Measurements from ENCODE around the gene LRCH1. TPM values are rescaled to one million over a fixed set of nuclear protein-coding genes. Genes with fewer than 3 reads are reported as not detected.

LRCH1 gene
- total and polyA plus RNA-seq, 5 donors from 2014 or later, result 2.6 to 23.5 (median 3.4) TPM

DNA sequence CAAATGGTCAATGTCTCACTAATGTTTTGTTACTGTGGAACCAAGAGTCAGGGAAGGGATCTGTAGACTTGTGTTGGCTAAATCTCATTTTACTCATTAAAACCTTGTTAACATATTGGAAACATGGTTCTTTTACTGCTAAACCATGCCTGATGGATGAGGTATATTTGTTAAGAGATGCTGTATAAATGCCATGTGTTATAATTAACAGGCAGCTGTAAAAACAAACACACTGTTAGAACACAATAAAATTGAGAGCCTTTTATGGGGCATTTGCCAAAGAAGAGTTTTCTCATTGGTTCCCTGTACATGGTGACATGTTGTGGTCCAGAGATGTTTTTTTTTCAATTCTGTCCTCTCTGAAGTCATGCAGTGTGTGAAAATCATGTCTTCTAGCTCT is 122.0 kb downstream of the LRCH1 start:
- H3K4me1 Mint-ChIP-seq, result peaks cover 13 to 23% (median 20%) of the 10 kb centered on the region in 4 donors
- peak overlapping the region in 1 of 4 donors; percentile 9 for H3K4me3 Mint-ChIP-seq
- peaks cover 1% of the 10 kb centered on the region for H3K36me3 ChIP-seq (ENCODE audit: control insufficient read depth, insufficient read depth, low read length)
- no peaks in the 10 kb centered on the region for H3K27me3 Mint-ChIP-seq
- no peaks in the 10 kb centered on the region for H3K27me3 ChIP-seq (ENCODE audit: control insufficient read depth, insufficient read depth, low read length)
- no peak overlapping the region for H3K27ac ChIP-seq (ENCODE audit: insufficient read depth, low read length, poor library complexity, severe bottlenecking)
- peaks cover 21% of the 10 kb centered on the region for H3K36me3 Mint-ChIP-seq
- no peak for ATAC-seq (ENCODE audit: low read depth in 2 of 2)
- H3K9me3 ChIP-seq (ENCODE audit: control insufficient read depth in 2 of 2, low read length in 2 of 2), result no peaks in the 10 kb centered on the region
- H3K4me3 ChIP-seq (ENCODE audit: low read depth, low read length), result no peak overlapping the region
- peak overlapping the region in 1 of 3 donors; percentile 31 for H3K27ac Mint-ChIP-seq
- no peaks in the 10 kb centered on the region for H3K9me3 Mint-ChIP-seq
- H3K4me1 ChIP-seq (ENCODE audit: control insufficient read depth, insufficient read depth, low read length, poor library complexity, severe bottlenecking), result peaks cover 14% of the 10 kb centered on the region
- DNase-seq, result no peak

DNA sequence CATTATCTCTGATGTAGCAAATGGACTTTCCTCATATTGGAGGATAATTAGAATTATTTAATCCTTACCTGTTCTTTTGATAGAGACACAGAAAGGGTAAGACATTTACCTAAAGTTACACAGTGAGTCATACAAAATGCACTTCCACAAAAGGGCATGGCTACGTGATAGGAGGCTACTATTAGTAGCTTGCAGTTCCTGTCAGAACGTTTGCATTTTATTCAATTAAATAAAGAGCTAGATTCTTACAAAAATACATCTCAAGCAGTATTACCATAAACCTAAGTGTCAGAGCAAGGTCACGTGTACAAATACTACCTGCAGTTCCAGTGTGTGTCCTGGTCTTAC is 123.4 kb downstream of the LRCH1 start:
- H3K4me3 Mint-ChIP-seq, result no peak overlapping the region
- peaks cover 13 to 23% (median 19%) of the 10 kb centered on the region in 4 donors for H3K4me1 Mint-ChIP-seq
- Histone ChIP-seq H3K4me3 (ENCODE audit: low read depth, low read length) (no peak overlapping the region), H3K27me3 (ENCODE audit: control insufficient read depth, insufficient read depth, low read length) (no peaks in the 10 kb centered on the region), H3K9me3 (ENCODE audit: control insufficient read depth in 2 of 2, low read length in 2 of 2) (no peaks in the 10 kb centered on the region), H3K4me1 (ENCODE audit: control insufficient read depth, insufficient read depth, low read length, poor library complexity, severe bottlenecking) (peaks cover 15% of the 10 kb centered on the region), H3K36me3 (ENCODE audit: control insufficient read depth, insufficient read depth, low read length) (no peaks in the 10 kb centered on the region), H3K27ac (ENCODE audit: insufficient read depth, low read length, poor library complexity, severe bottlenecking) (no peak overlapping the region)
- H3K9me3 Mint-ChIP-seq, result no peaks in the 10 kb centered on the region
- H3K27me3 Mint-ChIP-seq, result no peaks in the 10 kb centered on the region
- H3K27ac Mint-ChIP-seq, result no peak overlapping the region
- no peak for DNase-seq
- H3K36me3 Mint-ChIP-seq, result peaks cover 15% of the 10 kb centered on the region
- ATAC-seq (ENCODE audit: low read depth in 2 of 2), result no peak

DNA sequence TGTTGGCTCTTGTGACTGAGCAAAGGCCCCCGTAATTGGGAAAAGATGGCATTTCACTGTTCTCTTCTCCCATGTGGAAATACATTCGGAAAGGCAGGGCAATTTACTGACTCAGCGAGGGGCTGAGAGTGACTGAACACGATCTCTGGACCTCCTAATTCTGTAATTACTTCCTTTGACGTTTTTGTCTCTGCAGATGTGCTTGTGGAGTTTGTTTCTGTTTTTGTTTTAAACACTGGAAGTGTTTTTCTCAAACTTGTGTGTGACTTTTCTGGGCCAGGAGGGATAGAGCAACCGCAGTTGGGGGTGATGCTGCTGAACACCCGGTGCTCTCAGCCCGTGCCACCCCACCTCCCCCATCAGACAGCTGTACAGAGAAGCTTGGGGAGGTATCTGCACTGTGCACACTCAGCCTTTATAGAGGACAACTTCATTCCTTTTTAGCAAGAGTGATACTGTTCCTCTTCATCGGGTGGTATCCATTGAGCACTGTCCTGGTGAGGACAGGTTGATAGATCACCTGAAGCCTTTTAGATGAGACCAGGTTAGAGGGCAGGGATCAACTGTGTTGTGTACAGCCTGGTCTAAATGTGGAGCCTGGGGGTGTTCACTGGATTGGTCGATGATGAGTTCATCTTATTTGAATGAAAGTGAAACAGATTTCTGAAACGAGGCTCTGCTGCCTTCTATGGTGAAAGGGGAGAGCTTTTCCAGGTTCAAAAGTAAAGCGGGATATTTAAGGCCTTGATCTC is 126.6 kb downstream of the LRCH1 start:
- H3K27me3 ChIP-seq (ENCODE audit: control insufficient read depth, insufficient read depth, low read length), result no peaks in the 10 kb centered on the region
- peak; percentile 79 for ATAC-seq (ENCODE audit: low read depth in 2 of 2)
- H3K4me3 ChIP-seq (ENCODE audit: low read depth, low read length), result peak overlapping the region; percentile 62
- no peaks in the 10 kb centered on the region for H3K9me3 ChIP-seq (ENCODE audit: control insufficient read depth in 2 of 2, low read length in 2 of 2)
- Mint-ChIP-seq H3K27me3 (no peaks in the 10 kb centered on the region), H3K4me3 (no peak overlapping the region), H3K9me3 (no peaks in the 10 kb centered on the region), H3K36me3 (peaks cover 13% of the 10 kb centered on the region), H3K4me1 (peaks cover 9 to 21% (median 18%) of the 10 kb centered on the region in 4 donors), H3K27ac (no peak overlapping the region)
- peak in 2 of 3 donors; percentile 31 to 75 for DNase-seq
- peaks cover 7% of the 10 kb centered on the region for H3K36me3 ChIP-seq (ENCODE audit: control insufficient read depth, insufficient read depth, low read length)
- H3K4me1 ChIP-seq (ENCODE audit: control insufficient read depth, insufficient read depth, low read length, poor library complexity, severe bottlenecking), result peaks cover 15% of the 10 kb centered on the region
- H3K27ac ChIP-seq (ENCODE audit: insufficient read depth, low read length, poor library complexity, severe bottlenecking), result peak overlapping the region; percentile 77

GRCh38 chr13:46682015-46682414 is 129.0 kb downstream of the LRCH1 start:
- DNase-seq (no peak), ATAC-seq (ENCODE audit: low read depth in 2 of 2) (no peak)
- H3K36me3 ChIP-seq (ENCODE audit: control insufficient read depth, insufficient read depth, low read length), result peaks cover 9% of the 10 kb centered on the region
- no peak overlapping the region for H3K27ac Mint-ChIP-seq
- H3K4me3 ChIP-seq (ENCODE audit: low read depth, low read length), result no peak overlapping the region
- H3K4me3 Mint-ChIP-seq, result no peak overlapping the region
- H3K9me3 ChIP-seq (ENCODE audit: control insufficient read depth in 2 of 2, low read length in 2 of 2), result no peaks in the 10 kb centered on the region
- no peak overlapping the region for H3K27ac ChIP-seq (ENCODE audit: insufficient read depth, low read length, poor library complexity, severe bottlenecking)
- peaks cover 13% of the 10 kb centered on the region for H3K4me1 ChIP-seq (ENCODE audit: control insufficient read depth, insufficient read depth, low read length, poor library complexity, severe bottlenecking)
- peaks cover 25% of the 10 kb centered on the region for H3K36me3 Mint-ChIP-seq
- no peaks in the 10 kb centered on the region for H3K27me3 ChIP-seq (ENCODE audit: control insufficient read depth, insufficient read depth, low read length)
- peaks cover 0 to 20% (median 12%) of the 10 kb centered on the region in 4 donors for H3K4me1 Mint-ChIP-seq
- H3K27me3 Mint-ChIP-seq, result no peaks in the 10 kb centered on the region
- H3K9me3 Mint-ChIP-seq, result no peaks in the 10 kb centered on the region

DNA sequence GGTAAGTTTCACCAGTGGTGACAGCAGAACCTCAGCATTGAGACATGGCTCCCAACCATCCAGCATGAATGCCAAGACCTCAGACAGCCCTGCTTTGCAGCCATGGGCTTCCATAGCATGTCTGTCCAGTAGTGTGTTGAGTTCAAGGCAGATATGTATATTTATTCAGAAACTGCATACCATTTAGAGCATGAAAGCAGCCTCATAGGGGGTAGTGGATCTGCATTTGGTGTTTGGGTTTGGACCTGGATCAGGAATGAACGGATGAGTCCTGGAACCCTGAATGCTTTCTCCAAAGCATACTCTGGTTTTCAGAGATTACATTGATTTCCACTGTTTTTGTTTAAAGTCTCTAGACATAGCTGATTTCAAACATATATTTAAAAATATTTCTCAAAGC is 129.7 kb downstream of the LRCH1 start:
- no peak overlapping the region for H3K27ac Mint-ChIP-seq
- no peak for DNase-seq
- H3K4me1 Mint-ChIP-seq, result peaks cover 0 to 20% (median 14%) of the 10 kb centered on the region in 4 donors
- no peaks in the 10 kb centered on the region for H3K27me3 Mint-ChIP-seq
- H3K36me3 ChIP-seq (ENCODE audit: control insufficient read depth, insufficient read depth, low read length), result peaks cover 9% of the 10 kb centered on the region
- H3K27me3 ChIP-seq (ENCODE audit: control insufficient read depth, insufficient read depth, low read length), result no peaks in the 10 kb centered on the region
- no peaks in the 10 kb centered on the region for H3K9me3 Mint-ChIP-seq
- ATAC-seq (ENCODE audit: low read depth in 2 of 2), result no peak
- H3K27ac ChIP-seq (ENCODE audit: insufficient read depth, low read length, poor library complexity, severe bottlenecking), result no peak overlapping the region
- H3K4me1 ChIP-seq (ENCODE audit: control insufficient read depth, insufficient read depth, low read length, poor library complexity, severe bottlenecking), result peaks cover 13% of the 10 kb centered on the region
- H3K36me3 Mint-ChIP-seq, result peaks cover 25% of the 10 kb centered on the region
- H3K9me3 ChIP-seq (ENCODE audit: control insufficient read depth in 2 of 2, low read length in 2 of 2), result no peaks in the 10 kb centered on the region
- H3K4me3 ChIP-seq (ENCODE audit: low read depth, low read length), result no peak overlapping the region
- H3K4me3 Mint-ChIP-seq, result no peak overlapping the region

GRCh38 chr13:46683676-46684260 is 130.8 kb downstream of the LRCH1 start:
- no peak overlapping the region for H3K27ac ChIP-seq (ENCODE audit: insufficient read depth, low read length, poor library complexity, severe bottlenecking)
- H3K9me3 Mint-ChIP-seq, result no peaks in the 10 kb centered on the region

GRCh38 chr13:46684287-46685001 is 131.5 kb downstream of the LRCH1 start:
- H3K4me1 Mint-ChIP-seq, result peaks cover 6 to 16% (median 12%) of the 10 kb centered on the region in 4 donors
- no peak overlapping the region for H3K4me3 ChIP-seq (ENCODE audit: low read depth, low read length)
- peaks cover 12% of the 10 kb centered on the region for H3K36me3 ChIP-seq (ENCODE audit: control insufficient read depth, insufficient read depth, low read length)
- no peak overlapping the region for H3K27ac ChIP-seq (ENCODE audit: insufficient read depth, low read length, poor library complexity, severe bottlenecking)
- ATAC-seq (ENCODE audit: low read depth in 2 of 2), result no peak
- H3K36me3 Mint-ChIP-seq, result peaks cover 25% of the 10 kb centered on the region
- no peaks in the 10 kb centered on the region for H3K27me3 Mint-ChIP-seq
- no peak overlapping the region for H3K27ac Mint-ChIP-seq
- H3K9me3 Mint-ChIP-seq, result no peaks in the 10 kb centered on the region
- no peak for DNase-seq
- no peak overlapping the region for H3K4me3 Mint-ChIP-seq
- H3K4me1 ChIP-seq (ENCODE audit: control insufficient read depth, insufficient read depth, low read length, poor library complexity, severe bottlenecking), result peaks cover 10% of the 10 kb centered on the region
- H3K27me3 ChIP-seq (ENCODE audit: control insufficient read depth, insufficient read depth, low read length), result no peaks in the 10 kb centered on the region
- H3K9me3 ChIP-seq (ENCODE audit: control insufficient read depth in 2 of 2, low read length in 2 of 2), result no peaks in the 10 kb centered on the region

More at GRCh38 chr13:46683676-46684260, 130.8 kb downstream of the LRCH1 start:
- DNase-seq (no peak), ATAC-seq (ENCODE audit: low read depth in 2 of 2) (no peak)
- peaks cover 17% of the 10 kb centered on the region for H3K4me1 ChIP-seq (ENCODE audit: control insufficient read depth, insufficient read depth, low read length, poor library complexity, severe bottlenecking)
- H3K27me3 Mint-ChIP-seq, result no peaks in the 10 kb centered on the region
- peaks cover 9% of the 10 kb centered on the region for H3K36me3 ChIP-seq (ENCODE audit: control insufficient read depth, insufficient read depth, low read length)
- no peaks in the 10 kb centered on the region for H3K27me3 ChIP-seq (ENCODE audit: control insufficient read depth, insufficient read depth, low read length)
- peaks cover 6 to 16% (median 12%) of the 10 kb centered on the region in 4 donors for H3K4me1 Mint-ChIP-seq
- H3K9me3 ChIP-seq (ENCODE audit: control insufficient read depth in 2 of 2, low read length in 2 of 2), result no peaks in the 10 kb centered on the region
- peaks cover 25% of the 10 kb centered on the region for H3K36me3 Mint-ChIP-seq
- H3K4me3 Mint-ChIP-seq, result no peak overlapping the region
- no peak overlapping the region for H3K4me3 ChIP-seq (ENCODE audit: low read depth, low read length)
- H3K27ac Mint-ChIP-seq, result no peak overlapping the region

Measured in CD4-positive, CD25-positive, alpha-beta regulatory T cell (primary cell).